ENCODE data around the gene RYR2. TPM values are rescaled to one million over a fixed set of nuclear protein-coding genes. Genes with fewer than 3 reads are reported as not detected.

RYR2 gene
- total and polyA plus RNA-seq, 4 donors = 0.43 to 11.6 (median 2.0) TPM

DNA sequence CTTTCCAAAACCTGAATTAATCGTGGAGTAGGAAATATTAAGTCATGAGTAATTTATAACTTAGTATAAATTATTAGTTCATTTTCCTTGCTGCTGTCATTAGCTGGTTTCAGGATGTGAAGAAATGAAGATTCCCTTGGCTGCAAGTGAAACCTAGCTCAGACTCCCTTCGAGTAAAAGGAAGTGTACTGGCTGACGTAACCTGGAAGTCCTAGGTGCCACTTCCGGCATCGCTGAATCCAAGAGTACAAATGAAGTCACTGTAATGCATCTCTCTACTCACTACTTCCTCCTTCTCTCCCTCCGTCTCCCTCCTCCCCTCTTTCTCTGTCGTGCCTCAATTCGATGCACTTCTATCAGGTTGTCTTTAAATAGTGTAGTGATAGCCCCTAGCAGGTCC lies 820.0 kb downstream of the RYR2 start:
- no peak for DNase-seq
- no peaks in the 10 kb centered on the region for H3K27me3 ChIP-seq (ENCODE audit: control insufficient read depth in 3 of 3, insufficient read depth in 3 of 3, low read length in 2 of 3)
- 49 to 55% methylated on average over 8 of the region's 8 CpGs for WGBS, 2 donors
- peaks cover 0 to 3% (median 0%) of the 10 kb centered on the region in 5 donors for H3K4me1 ChIP-seq (ENCODE audit: control insufficient read depth in 5 of 5, insufficient read depth in 5 of 5, low read length in 5 of 5)
- TF ChIP-seq, protein P1, sequence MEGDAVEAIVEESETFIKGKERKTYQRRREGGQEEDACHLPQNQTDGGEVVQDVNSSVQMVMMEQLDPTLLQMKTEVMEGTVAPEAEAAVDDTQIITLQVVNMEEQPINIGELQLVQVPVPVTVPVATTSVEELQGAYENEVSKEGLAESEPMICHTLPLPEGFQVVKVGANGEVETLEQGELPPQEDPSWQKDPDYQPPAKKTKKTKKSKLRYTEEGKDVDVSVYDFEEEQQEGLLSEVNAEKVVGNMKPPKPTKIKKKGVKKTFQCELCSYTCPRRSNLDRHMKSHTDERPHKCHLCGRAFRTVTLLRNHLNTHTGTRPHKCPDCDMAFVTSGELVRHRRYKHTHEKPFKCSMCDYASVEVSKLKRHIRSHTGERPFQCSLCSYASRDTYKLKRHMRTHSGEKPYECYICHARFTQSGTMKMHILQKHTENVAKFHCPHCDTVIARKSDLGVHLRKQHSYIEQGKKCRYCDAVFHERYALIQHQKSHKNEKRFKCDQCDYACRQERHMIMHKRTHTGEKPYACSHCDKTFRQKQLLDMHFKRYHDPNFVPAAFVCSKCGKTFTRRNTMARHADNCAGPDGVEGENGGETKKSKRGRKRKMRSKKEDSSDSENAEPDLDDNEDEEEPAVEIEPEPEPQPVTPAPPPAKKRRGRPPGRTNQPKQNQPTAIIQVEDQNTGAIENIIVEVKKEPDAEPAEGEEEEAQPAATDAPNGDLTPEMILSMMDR (IDR thresholded peaks at IDR 0.05; ENCODE audit: control extremely low read depth, extremely low read depth) = no peak
- no peak for ATAC-seq (ENCODE audit: insufficient read depth, low FRiP score)
- no peak overlapping the region for H3K9ac ChIP-seq (ENCODE audit: insufficient read depth in 1 of 2, low read length in 2 of 2)
- H3K27ac ChIP-seq (ENCODE audit: low read depth in 1 of 2, low read length in 1 of 2) = no peak overlapping the region
- H3K36me3 ChIP-seq (ENCODE audit: control insufficient read depth in 4 of 4, insufficient read depth in 4 of 4, low read length in 4 of 4) = no peaks in the 10 kb centered on the region
- no peak overlapping the region for H3K4me3 ChIP-seq
- no peaks in the 10 kb centered on the region for H3K9me3 ChIP-seq (ENCODE audit: control insufficient read depth in 4 of 4, insufficient read depth in 3 of 4, low read length in 3 of 4)

DNA sequence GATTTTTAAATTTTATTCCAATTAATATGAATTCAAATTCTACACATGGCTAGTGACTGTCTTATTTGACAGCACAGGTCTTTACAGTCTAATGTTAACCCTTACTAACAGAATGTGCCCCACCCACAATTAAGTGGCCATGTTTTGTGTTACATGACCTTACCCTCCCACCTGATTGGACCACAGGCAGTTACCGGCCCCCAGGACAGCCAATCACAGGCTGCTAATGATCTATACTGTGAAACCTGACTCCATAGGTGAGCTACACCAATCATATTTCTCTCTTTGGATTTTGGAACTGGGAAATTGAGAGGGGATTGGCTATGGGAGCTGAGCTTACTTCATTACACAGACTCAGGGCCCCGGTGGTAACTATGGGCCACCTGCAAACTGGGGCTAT lies 821.2 kb downstream of the RYR2 start:
- WGBS, 2 donors = 89 to 91% methylated on average over 2 of the region's 2 CpGs
- H3K4me1 ChIP-seq (ENCODE audit: control insufficient read depth in 5 of 5, insufficient read depth in 5 of 5, low read length in 5 of 5) = peaks cover 0 to 3% (median 0%) of the 10 kb centered on the region in 5 donors
- no peak for DNase-seq
- H3K27ac ChIP-seq (ENCODE audit: low read depth in 1 of 2, low read length in 1 of 2) = no peak overlapping the region
- no peak overlapping the region for H3K9ac ChIP-seq (ENCODE audit: insufficient read depth in 1 of 2, low read length in 2 of 2)
- ATAC-seq (ENCODE audit: insufficient read depth, low FRiP score) = no peak
- TF ChIP-seq, protein P1 (IDR thresholded peaks at IDR 0.05; ENCODE audit: control extremely low read depth, extremely low read depth) = no peak
- H3K27me3 ChIP-seq (ENCODE audit: control insufficient read depth in 3 of 3, insufficient read depth in 3 of 3, low read length in 2 of 3) = no peaks in the 10 kb centered on the region
- no peaks in the 10 kb centered on the region for H3K9me3 ChIP-seq (ENCODE audit: control insufficient read depth in 4 of 4, insufficient read depth in 3 of 4, low read length in 3 of 4)
- H3K4me3 ChIP-seq = no peak overlapping the region
- H3K36me3 ChIP-seq (ENCODE audit: control insufficient read depth in 4 of 4, insufficient read depth in 4 of 4, low read length in 4 of 4) = no peaks in the 10 kb centered on the region

DNA sequence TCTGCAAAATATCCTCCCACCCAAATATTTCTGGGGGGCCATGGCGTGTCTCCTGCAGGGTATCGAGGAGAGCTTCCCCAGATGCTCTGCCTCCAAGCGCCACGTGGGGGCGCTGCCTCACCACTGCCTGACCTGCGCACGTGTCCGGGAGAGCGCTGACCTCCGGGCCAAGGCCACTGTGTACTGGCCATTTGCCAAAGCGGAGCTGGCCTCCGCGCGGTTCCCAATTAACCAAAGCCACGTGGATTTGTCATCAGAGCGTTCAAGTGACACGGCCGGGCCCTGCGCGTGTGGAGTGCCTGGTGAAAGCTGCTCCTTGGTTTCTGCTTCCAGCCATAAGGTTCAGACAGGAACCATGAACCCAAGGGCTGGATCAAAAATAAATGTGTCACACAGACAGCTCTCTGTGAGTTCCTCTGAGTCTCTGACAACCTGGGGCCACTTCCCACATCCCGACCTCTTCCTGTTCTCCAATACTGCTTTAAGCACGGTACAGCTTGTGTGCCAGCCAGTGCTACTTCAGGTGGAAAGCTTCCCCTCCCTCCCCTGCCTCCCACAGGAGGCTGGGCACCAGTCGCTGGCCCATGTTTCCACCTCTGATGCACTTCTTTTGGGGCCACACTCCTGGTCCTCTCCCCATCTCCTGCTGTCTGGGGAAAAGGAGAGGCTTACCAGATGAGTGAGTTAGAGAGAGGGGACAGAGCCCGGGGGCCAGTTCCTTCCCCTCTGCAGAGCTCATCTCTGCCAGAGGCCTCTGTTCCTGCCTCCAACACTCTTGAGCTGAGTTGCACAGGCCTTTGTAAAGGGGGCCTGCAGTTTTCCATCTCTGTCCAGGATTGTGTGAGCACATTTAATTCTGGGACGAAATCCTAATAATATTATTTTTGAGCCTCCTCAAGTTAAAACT lies 822.6 kb downstream of the RYR2 start:
- TF ChIP-seq, protein P1 (IDR thresholded peaks at IDR 0.05; ENCODE audit: control extremely low read depth, extremely low read depth) = peak; percentile 10
- Histone ChIP-seq H3K27ac (ENCODE audit: low read depth in 1 of 2, low read length in 1 of 2) (no peak overlapping the region), H3K36me3 (ENCODE audit: control insufficient read depth in 4 of 4, insufficient read depth in 4 of 4, low read length in 4 of 4) (no peaks in the 10 kb centered on the region), H3K4me3 (no peak overlapping the region), H3K4me1 (ENCODE audit: control insufficient read depth in 5 of 5, insufficient read depth in 5 of 5, low read length in 5 of 5) (peaks cover 0 to 3% (median 0%) of the 10 kb centered on the region in 5 donors), H3K27me3 (ENCODE audit: control insufficient read depth in 3 of 3, insufficient read depth in 3 of 3, low read length in 2 of 3) (no peaks in the 10 kb centered on the region), H3K9me3 (ENCODE audit: control insufficient read depth in 4 of 4, insufficient read depth in 3 of 4, low read length in 3 of 4) (no peaks in the 10 kb centered on the region), H3K9ac (ENCODE audit: insufficient read depth in 1 of 2, low read length in 2 of 2) (no peak overlapping the region)
- ATAC-seq (ENCODE audit: insufficient read depth, low FRiP score) (peak; percentile 68), DNase-seq (peak; percentile 46 to 75 (median 67))
- WGBS, 2 donors = 9 to 11% methylated on average over 25 of the region's 25 CpGs
